Measurements from ENCODE around the gene ALAS1. TPM values are rescaled to one million over a fixed set of nuclear protein-coding genes. Genes with fewer than 3 reads are reported as not detected.

ALAS1 gene
- total RNA-seq, 1 donor from 2014 or later: 56.3 TPM

DNA sequence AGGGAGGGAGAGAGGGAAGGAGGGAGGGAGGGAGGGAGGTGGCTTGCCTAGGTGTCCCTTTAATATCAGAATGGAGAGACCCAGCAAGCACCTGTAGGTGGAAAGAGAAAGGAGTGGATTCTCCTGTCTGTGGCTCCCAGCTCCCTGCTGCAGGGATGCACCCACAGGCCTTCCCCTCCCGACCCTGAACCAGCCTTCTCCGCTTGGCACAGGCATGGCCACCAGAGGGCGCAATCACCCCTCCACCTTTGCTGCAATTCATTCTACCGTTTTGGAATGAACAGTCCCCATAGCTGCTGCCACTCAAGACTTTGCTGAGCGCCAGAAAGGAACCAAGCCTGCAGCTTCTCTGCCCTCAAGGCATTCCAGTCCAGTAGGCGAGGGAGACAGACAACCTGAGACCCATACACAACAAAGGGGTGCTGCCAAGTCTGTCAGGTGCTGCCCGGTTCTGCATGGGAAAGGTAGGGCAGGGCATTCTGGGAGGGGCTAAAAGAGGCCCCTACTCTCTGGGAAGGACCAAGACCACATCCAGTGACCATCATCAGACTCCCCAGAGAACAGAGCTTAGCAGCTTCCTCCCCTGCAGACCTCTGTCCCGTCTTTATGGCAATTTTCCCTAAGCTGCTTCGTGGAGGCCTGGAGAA lies 22.5 kb downstream of the ALAS1 start:
- H3K27ac ChIP-seq (ENCODE audit: low read depth, low read length): no peak overlapping the region
- H4K20me1 ChIP-seq (ENCODE audit: insufficient read depth, low read length): peaks cover 5% of the 10 kb centered on the region
- FAIRE-seq (no peak), DNase-seq (ENCODE audit: low read depth) (no peak)
- H3K27ac Mint-ChIP-seq (ENCODE audit: unreplicated experiment): no peak overlapping the region
- H3K36me3 ChIP-seq (ENCODE audit: insufficient read depth, low read length): peaks cover 3% of the 10 kb centered on the region
- peaks cover 9% of the 10 kb centered on the region for H3K27me3 Mint-ChIP-seq (ENCODE audit: low read depth, unreplicated experiment)
- no peak overlapping the region for H3K4me3 ChIP-seq (ENCODE audit: insufficient read depth, low read depth, low read length)
- no peak overlapping the region for H3K9ac ChIP-seq (ENCODE audit: low read length)
- H3K4me2 ChIP-seq (ENCODE audit: low read length): no peak overlapping the region
- peaks cover 12% of the 10 kb centered on the region for H3K4me1 Mint-ChIP-seq (ENCODE audit: low read depth, unreplicated experiment)
- H2AFZ ChIP-seq (ENCODE audit: low read depth, low read length): no peak overlapping the region
- TF ChIP-seq EZH2 (IDR thresholded peaks at IDR 0.05; ENCODE audit: insufficient read depth, low read length): no peak
- TF ChIP-seq, protein P1, sequence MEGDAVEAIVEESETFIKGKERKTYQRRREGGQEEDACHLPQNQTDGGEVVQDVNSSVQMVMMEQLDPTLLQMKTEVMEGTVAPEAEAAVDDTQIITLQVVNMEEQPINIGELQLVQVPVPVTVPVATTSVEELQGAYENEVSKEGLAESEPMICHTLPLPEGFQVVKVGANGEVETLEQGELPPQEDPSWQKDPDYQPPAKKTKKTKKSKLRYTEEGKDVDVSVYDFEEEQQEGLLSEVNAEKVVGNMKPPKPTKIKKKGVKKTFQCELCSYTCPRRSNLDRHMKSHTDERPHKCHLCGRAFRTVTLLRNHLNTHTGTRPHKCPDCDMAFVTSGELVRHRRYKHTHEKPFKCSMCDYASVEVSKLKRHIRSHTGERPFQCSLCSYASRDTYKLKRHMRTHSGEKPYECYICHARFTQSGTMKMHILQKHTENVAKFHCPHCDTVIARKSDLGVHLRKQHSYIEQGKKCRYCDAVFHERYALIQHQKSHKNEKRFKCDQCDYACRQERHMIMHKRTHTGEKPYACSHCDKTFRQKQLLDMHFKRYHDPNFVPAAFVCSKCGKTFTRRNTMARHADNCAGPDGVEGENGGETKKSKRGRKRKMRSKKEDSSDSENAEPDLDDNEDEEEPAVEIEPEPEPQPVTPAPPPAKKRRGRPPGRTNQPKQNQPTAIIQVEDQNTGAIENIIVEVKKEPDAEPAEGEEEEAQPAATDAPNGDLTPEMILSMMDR (IDR thresholded peaks at IDR 0.05; ENCODE audit: insufficient read depth, low read depth, low read length): peak; percentile 87
- H3K79me2 ChIP-seq (ENCODE audit: insufficient read depth, low read length): no peaks in the 10 kb centered on the region
- H3K27me3 ChIP-seq (ENCODE audit: insufficient read depth, low read length): no peaks in the 10 kb centered on the region
- H3K36me3 Mint-ChIP-seq (ENCODE audit: low read depth, unreplicated experiment): peaks cover 11% of the 10 kb centered on the region
- H3K9me3 Mint-ChIP-seq (ENCODE audit: unreplicated experiment): no peaks in the 10 kb centered on the region
- no peak overlapping the region for H3K4me3 Mint-ChIP-seq (ENCODE audit: unreplicated experiment)
- H3K9me3 ChIP-seq (ENCODE audit: insufficient read depth, low read depth, low read length): no peaks in the 10 kb centered on the region
- peaks cover 22% of the 10 kb centered on the region for H3K4me1 ChIP-seq (ENCODE audit: insufficient read depth, low read length)

- Histone ChIP-seq H3K79me2 (ENCODE audit: insufficient read depth, low read length) (no peaks in the 10 kb centered on the region), H4K20me1 (ENCODE audit: insufficient read depth, low read length) (peaks cover 5% of the 10 kb centered on the region), H3K27ac (ENCODE audit: low read depth, low read length) (no peak overlapping the region), H3K4me3 (ENCODE audit: insufficient read depth, low read depth, low read length) (no peak overlapping the region), H3K36me3 (ENCODE audit: insufficient read depth, low read length) (no peaks in the 10 kb centered on the region), H3K4me1 (ENCODE audit: insufficient read depth, low read length) (peaks cover 22% of the 10 kb centered on the region), H3K27me3 (ENCODE audit: insufficient read depth, low read length) (no peaks in the 10 kb centered on the region), H3K9me3 (ENCODE audit: insufficient read depth, low read depth, low read length) (no peaks in the 10 kb centered on the region), H2AFZ (ENCODE audit: low read depth, low read length) (no peak overlapping the region), H3K9ac (ENCODE audit: low read length) (no peak overlapping the region), H3K4me2 (ENCODE audit: low read length) (no peak overlapping the region)
- no peak for FAIRE-seq
- H3K9me3 Mint-ChIP-seq (ENCODE audit: unreplicated experiment): no peaks in the 10 kb centered on the region
- no peak for DNase-seq (ENCODE audit: low read depth)
- peaks cover 12% of the 10 kb centered on the region for H3K4me1 Mint-ChIP-seq (ENCODE audit: low read depth, unreplicated experiment)
- H3K36me3 Mint-ChIP-seq (ENCODE audit: low read depth, unreplicated experiment): peaks cover 6% of the 10 kb centered on the region
- TF ChIP-seq, protein P1 (IDR thresholded peaks at IDR 0.05; ENCODE audit: insufficient read depth, low read depth, low read length): no peak
- no peak for TF ChIP-seq EZH2 (IDR thresholded peaks at IDR 0.05; ENCODE audit: insufficient read depth, low read length)
- H3K27ac Mint-ChIP-seq (ENCODE audit: unreplicated experiment): no peak overlapping the region
- peaks cover 9% of the 10 kb centered on the region for H3K27me3 Mint-ChIP-seq (ENCODE audit: low read depth, unreplicated experiment)
- H3K4me3 Mint-ChIP-seq (ENCODE audit: unreplicated experiment): no peak overlapping the region
Observed at GRCh38 chr3:52221141-52221562, 23.2 kb downstream of the ALAS1 start.
